Camera-type eye (tissue), 1 donor: Measurements from ENCODE around the gene FITM1. TPM values are rescaled to one million over a fixed set of nuclear protein-coding genes. Genes with fewer than 3 reads are reported as not detected.

Experiments
- total RNA-seq: library from RNA; depleted of rRNA; stranded (reverse); fragments of >200 nt; gene quantifications from one replicate; pipeline ENCODE4 v1.2.3, GENCODE V29; 2014

FITM1 gene, protein sequence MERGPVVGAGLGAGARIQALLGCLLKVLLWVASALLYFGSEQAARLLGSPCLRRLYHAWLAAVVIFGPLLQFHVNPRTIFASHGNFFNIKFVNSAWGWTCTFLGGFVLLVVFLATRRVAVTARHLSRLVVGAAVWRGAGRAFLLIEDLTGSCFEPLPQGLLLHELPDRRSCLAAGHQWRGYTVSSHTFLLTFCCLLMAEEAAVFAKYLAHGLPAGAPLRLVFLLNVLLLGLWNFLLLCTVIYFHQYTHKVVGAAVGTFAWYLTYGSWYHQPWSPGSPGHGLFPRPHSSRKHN
- 11.4 TPM for total RNA-seq

GRCh38 chr14:24130380-24130716, at the start of gene FITM1:
Gene FITM1 (plus strand): TSS chr14:24130659. CDS start chr14:24131564, 905 bp downstream.

GRCh38 chr14:24093901-24094840, 36.3 kb upstream of the FITM1 start, which contains the start of gene PCK2:
Gene PCK2 (plus strand): TSS chr14:24094311. CDS start chr14:24094406, 95 bp downstream.

GRCh38 chr14:24114532-24115421, 15.7 kb upstream of the FITM1 start, which contains the start of the genes DCAF11 and NRL:
Gene DCAF11 (plus strand): TSS chr14:24114777. CDS start chr14:24115595, 818 bp downstream.
Gene NRL (minus strand): TSS chr14:24114949. CDS start chr14:24082848, 32,101 bp downstream.

GRCh38 chr14:24135834-24136683, 5.6 kb downstream of the FITM1 start, which contains the start of gene PSME1:
Gene PSME1 (plus strand): TSS chr14:24136194. CDS start chr14:24136263, 69 bp downstream.

GRCh38 chr14:24141097-24141880, 10.8 kb downstream of the FITM1 start, which contains the start of gene EMC9:
Gene EMC9 (minus strand): TSS chr14:24141591. CDS start chr14:24141304, 287 bp downstream.

DNA sequence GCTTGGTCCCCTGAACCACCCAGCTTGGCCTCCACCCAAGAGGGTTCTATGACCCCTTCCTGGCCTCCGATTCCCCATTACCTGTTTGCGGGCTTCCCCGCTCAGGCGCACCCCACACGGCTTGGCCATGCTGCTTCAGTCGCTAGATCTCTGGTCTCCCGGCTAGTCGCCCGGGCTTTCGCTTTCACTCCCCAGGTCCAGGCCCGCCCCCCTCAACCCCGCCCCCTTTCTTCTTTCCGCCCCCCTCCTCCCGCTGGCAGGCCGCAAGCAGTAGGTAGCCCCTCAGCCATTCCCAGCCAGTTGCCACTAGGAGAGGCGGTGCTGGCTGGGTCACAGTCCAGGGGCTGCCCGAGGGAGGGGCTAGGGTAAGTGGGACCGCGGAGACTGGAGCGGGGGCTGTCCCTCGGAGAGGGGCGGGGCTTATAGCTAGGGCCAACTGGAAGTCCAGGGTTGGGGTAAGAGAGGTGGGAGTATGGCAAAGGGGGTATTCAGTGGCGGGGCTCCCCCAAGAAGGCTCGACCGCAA, 16.1 kb downstream of the FITM1 start, which contains the start of gene PSME2:
PSME2 (minus strand) TSS at position 158 of the 525 bp plus-strand sequence; CDS start at position 129, 29 bp downstream.

GRCh38 chr14:24146978-24147760, 16.7 kb downstream of the FITM1 start, which contains the start of gene RNF31:
Gene RNF31 (plus strand): TSS chr14:24147498. CDS start chr14:24147699, 201 bp downstream.

DNA sequence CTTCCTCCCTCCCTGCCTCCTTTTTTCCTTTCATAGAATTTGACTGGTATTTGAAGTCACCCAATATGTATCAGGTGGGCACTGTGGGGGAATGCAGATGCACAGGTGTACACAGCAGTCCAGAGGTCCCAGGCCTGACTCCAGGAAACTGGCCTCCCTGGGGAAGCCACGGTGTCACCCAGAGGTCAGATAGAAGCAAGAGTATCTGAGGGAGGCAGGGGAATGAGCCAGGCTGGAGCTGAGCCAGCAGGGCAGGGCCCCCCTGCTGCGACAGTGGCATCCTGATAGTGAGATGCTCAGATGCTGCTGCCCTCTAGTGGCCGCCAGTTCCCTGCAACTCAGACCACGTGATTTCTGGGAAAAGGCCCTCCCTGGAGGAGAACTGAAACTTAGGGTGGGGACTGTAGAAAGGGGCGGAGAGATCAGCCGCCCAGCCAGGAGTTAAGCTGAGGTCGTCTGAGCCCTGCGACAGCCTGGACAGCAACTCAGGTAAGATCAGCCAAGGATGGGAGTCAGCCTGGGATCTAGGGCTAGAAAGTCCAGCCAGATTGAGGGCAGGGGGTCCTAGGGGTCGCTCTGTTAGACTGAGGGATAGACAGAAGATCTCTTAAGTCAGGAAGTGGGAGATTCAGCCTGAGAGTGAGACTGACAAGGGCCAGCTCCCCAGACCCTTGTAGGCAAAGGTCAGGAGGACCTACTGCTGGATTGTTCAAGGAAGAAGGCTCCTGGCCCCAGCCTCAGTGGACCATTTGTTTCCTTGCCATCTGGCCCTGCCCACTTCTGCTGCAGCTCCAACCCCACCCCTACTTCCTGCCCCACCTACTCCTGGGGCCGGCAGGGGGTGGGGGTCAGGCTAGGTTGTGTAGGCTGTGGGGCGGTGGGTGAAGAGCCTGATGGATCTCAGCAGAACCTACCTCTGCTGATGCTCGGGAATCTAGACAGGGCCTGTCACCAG, 30.7 kb downstream of the FITM1 start, which contains the start of gene IRF9:
IRF9 (plus strand) TSS at position 416 of the 955 bp plus-strand sequence. CDS start 880 bp downstream, outside the sequence.

GRCh38 chr14:24171422-24172260, 41.2 kb downstream of the FITM1 start, which contains the start of gene REC8:
Gene REC8 (plus strand): TSS chr14:24172080. CDS start chr14:24172553, 473 bp downstream.

Other genes starting within 250 kb of the FITM1 start
- gene DHRS4, start 176.9 kb upstream of the FITM1 start, total RNA-seq, result 13.3 TPM
- gene DHRS4L2, start 141.7 kb upstream of the FITM1 start, total RNA-seq, result 7.7 TPM
- 7.8 TPM for gene CARMIL3, start 78.7 kb upstream of the FITM1 start, total RNA-seq
- 5.9 TPM for gene CPNE6, start 59.1 kb upstream of the FITM1 start, total RNA-seq
- 11.2 TPM for gene PCK2, start 36.3 kb upstream of the FITM1 start, total RNA-seq
- 67.2 TPM for gene DCAF11, start 15.9 kb upstream of the FITM1 start, total RNA-seq
- 394 TPM for gene NRL, start 15.7 kb upstream of the FITM1 start, total RNA-seq
- gene PSME1, start 5.5 kb downstream of the FITM1 start, total RNA-seq, result 58.5 TPM
- 15.1 TPM for gene EMC9, start 10.9 kb downstream of the FITM1 start, total RNA-seq
- 28.6 TPM for gene PSME2, start 16.0 kb downstream of the FITM1 start, total RNA-seq
- 72.5 TPM for gene RNF31, start 16.8 kb downstream of the FITM1 start, total RNA-seq
- 35.1 TPM for gene IRF9, start 30.6 kb downstream of the FITM1 start, total RNA-seq
- 22.4 TPM for gene REC8, start 41.4 kb downstream of the FITM1 start, total RNA-seq
- 19.1 TPM for gene IPO4, start 58.2 kb downstream of the FITM1 start, total RNA-seq
- 58.9 TPM for gene TM9SF1, start 64.8 kb downstream of the FITM1 start, total RNA-seq
- gene TSSK4, start 75.0 kb downstream of the FITM1 start, total RNA-seq, result not detected
- gene CHMP4A, start 82.8 kb downstream of the FITM1 start, total RNA-seq, result 53.5 TPM
- 20.5 TPM for gene MDP1, start 85.4 kb downstream of the FITM1 start, total RNA-seq
- gene NEDD8, start 101.7 kb downstream of the FITM1 start, total RNA-seq, result 61.8 TPM
- 62.6 TPM for gene GMPR2, start 102.3 kb downstream of the FITM1 start, total RNA-seq
- gene TINF2, start 112.0 kb downstream of the FITM1 start, total RNA-seq, result 44.8 TPM
- 6.2 TPM for gene TGM1, start 132.5 kb downstream of the FITM1 start, total RNA-seq
- gene RABGGTA, start 140.9 kb downstream of the FITM1 start, total RNA-seq, result 26.6 TPM
- 19.4 TPM for gene DHRS1, start 169.1 kb downstream of the FITM1 start, total RNA-seq
- 21.8 TPM for gene NOP9, start 169.2 kb downstream of the FITM1 start, total RNA-seq
- gene CIDEB, start 177.3 kb downstream of the FITM1 start, total RNA-seq, result 17.5 TPM
- 6.9 TPM for gene LTB4R2, start 179.5 kb downstream of the FITM1 start, total RNA-seq
- 2.7 TPM for gene LTB4R, start 180.8 kb downstream of the FITM1 start, total RNA-seq
- gene ADCY4, start 204.4 kb downstream of the FITM1 start, total RNA-seq, result 13.0 TPM
- 4.4 TPM for gene RIPK3, start 209.3 kb downstream of the FITM1 start, total RNA-seq
- gene NFATC4, start 237.5 kb downstream of the FITM1 start, total RNA-seq, result 67.8 TPM